ENCODE data around the gene GPR18.

GRCh38 chr13:99280166-99280565 is 22.0 kb upstream of the GPR18 start:
- TF ChIP-seq ETV6 (IDR thresholded peaks at IDR 0.05; ENCODE audit: borderline replicate concordance in 1 of 2, low read depth in 2 of 2, low read length in 1 of 2) (no peak), ETV6 (CRISPR knock-in tag; IDR thresholded peaks at IDR 0.05; ENCODE audit: borderline replicate concordance) (no peak), ZNF445 (CRISPR knock-in tag; IDR thresholded peaks at IDR 0.05; ENCODE audit: low read depth) (no peak), CTCF (IDR thresholded peaks at IDR 0.05 in 2 of 3, conservative IDR thresholded peaks at IDR 0.05 in 1 of 3; ENCODE audit: insufficient read depth in 2 of 3, low read depth in 1 of 3, low read length in 3 of 3) (no peak), SREBF2 (CRISPR knock-in tag; IDR thresholded peaks at IDR 0.05) (no peak), SP1 (CRISPR knock-in tag; IDR thresholded peaks at IDR 0.05) (no peak), ZNF175 (CRISPR knock-in tag; IDR thresholded peaks at IDR 0.05; ENCODE audit: low read depth) (no peak), HDAC3 (IDR thresholded peaks at IDR 0.05; ENCODE audit: borderline replicate concordance, partially characterized antibody) (no peak), FOS (IDR thresholded peaks at IDR 0.05; ENCODE audit: extremely low read depth, insufficient read length) (no peak), TFE3 (CRISPR knock-in tag; IDR thresholded peaks at IDR 0.05) (no peak), SMARCE1 (IDR thresholded peaks at IDR 0.05) (no peak), ZNF57 (CRISPR knock-in tag; IDR thresholded peaks at IDR 0.05) (no peak), ZNF318 (IDR thresholded peaks at IDR 0.05; ENCODE audit: borderline replicate concordance in 1 of 2, low read depth in 1 of 2) (no peak)
